HepG2 (cell line): ENCODE data around the gene IL3RA. TPM values are rescaled to one million over a fixed set of nuclear protein-coding genes. Genes with fewer than 3 reads are reported as not detected.
A peak's percentile ranks its signal among the peaks of the same experiment; 100 is the strongest.

Source experiments
- BCL3 ChIP-seq: sonication (generic); formaldehyde crosslinking; IDR thresholded peaks from 2 replicates; pipeline ENCODE4 v1.5.1; 2020; ENCODE audit warnings: mild to moderate bottlenecking, missing genetic modification reagents, moderate library complexity
- HNRNPK ChIP-seq: fragments of 200-400 bp; formaldehyde crosslinking; IDR thresholded peaks from 2 replicates; pipeline ENCODE4 v1.6.1; 2018; ENCODE audit warnings: low read length, low read depth, moderate library complexity, mild to moderate bottlenecking; ENCODE audit not compliant: poor library complexity, severe bottlenecking
- HNRNPUL1 ChIP-seq: fragments of 200-400 bp; formaldehyde crosslinking; IDR thresholded peaks from 2 replicates; pipeline ENCODE4 v1.6.1; 2017; ENCODE audit warnings: low read depth, mild to moderate bottlenecking, low read length, moderate library complexity
- HOXA9 ChIP-seq: sonication (generic); formaldehyde crosslinking; IDR thresholded peaks from 2 replicates; pipeline ENCODE4 v1.8.1; 2022; ENCODE audit warnings: missing genetic modification reagents, mild to moderate bottlenecking, moderate library complexity, borderline replicate concordance
- JUND ChIP-seq: sonication (generic); formaldehyde crosslinking; IDR thresholded peaks from 2 replicates; pipeline ENCODE4 v1.8.0; 2022; ENCODE audit warnings: mild to moderate bottlenecking, missing genetic modification reagents
- KAT8 ChIP-seq: IDR thresholded peaks from 2 replicates; pipeline ENCODE4 v1.6.1; 2016; ENCODE audit warnings: missing genetic modification reagents, missing compliant biosample characterization
- MAZ ChIP-seq, 2 experiments: sonication (generic) in 1 of 2; formaldehyde crosslinking in 1 of 2; IDR thresholded peaks; 2 replicates each; pipeline versions ENCODE4 v1.5.0 to v1.6.1; 2012 to 2020; ENCODE audit warnings: low read depth in 2 of 2, mild to moderate bottlenecking in 2 of 2, borderline replicate concordance in 1 of 2, improper control_type of control experiment in 1 of 2, low read length in 1 of 2, missing genetic modification reagents in 1 of 2, moderate library complexity in 1 of 2
- NCOA5 ChIP-seq: sonication (generic); formaldehyde crosslinking; IDR thresholded peaks from 2 replicates; pipeline ENCODE4 v1.4.0; 2020; ENCODE audit warnings: missing genetic modification reagents
- NR1H2 ChIP-seq: sonication (generic); formaldehyde crosslinking; IDR thresholded peaks from 2 replicates; pipeline ENCODE4 v1.8.1; 2022; ENCODE audit warnings: low read depth, missing genetic modification reagents, borderline replicate concordance
- NR2C2 ChIP-seq: sonication (generic); formaldehyde crosslinking; IDR thresholded peaks from 2 replicates; pipeline ENCODE4 v1.4.0; 2020; ENCODE audit warnings: missing genetic modification reagents, mild to moderate bottlenecking, moderate library complexity, borderline replicate concordance
- SMAD9 ChIP-seq: sonication (generic); formaldehyde crosslinking; IDR thresholded peaks from 2 replicates; pipeline ENCODE4 v1.5.1; 2020; ENCODE audit warnings: mild to moderate bottlenecking, missing genetic modification reagents
- SUZ12 ChIP-seq: fragments of 150-350 bp; IDR thresholded peaks from 2 replicates; pipeline ENCODE4 v1.6.1; 2014; ENCODE audit warnings: low read depth, low read length
- TRIM22 ChIP-seq: fragments of 450-650 bp; IDR thresholded peaks from 2 replicates; pipeline ENCODE4 v1.6.1; 2017
- ZBTB8A ChIP-seq: sonication (generic); formaldehyde crosslinking; IDR thresholded peaks from 2 replicates; pipeline ENCODE4 v1.4.0; 2020; ENCODE audit warnings: mild to moderate bottlenecking, low read depth, missing genetic modification reagents, borderline replicate concordance
- ZC3H13 ChIP-seq: sonication (generic); formaldehyde crosslinking; IDR thresholded peaks from 2 replicates; pipeline ENCODE4 v1.8.1; 2023; ENCODE audit warnings: mild to moderate bottlenecking, missing genetic modification reagents, moderate library complexity
- ZMYM3 ChIP-seq: sonication (generic); formaldehyde crosslinking; IDR thresholded peaks from 2 replicates; pipeline ENCODE4 v1.5.1; 2020; ENCODE audit warnings: mild to moderate bottlenecking, missing genetic modification reagents
- ZNF17 ChIP-seq: sonication (generic); formaldehyde crosslinking; IDR thresholded peaks from 2 replicates; pipeline ENCODE4 v1.5.0; 2020; ENCODE audit warnings: mild to moderate bottlenecking, missing genetic modification reagents
- ZNF230 ChIP-seq: sonication (generic); formaldehyde crosslinking; IDR thresholded peaks from 2 replicates; pipeline ENCODE4 v1.4.0; 2020; ENCODE audit warnings: mild to moderate bottlenecking, missing genetic modification reagents
- ZNF335 ChIP-seq: sonication (generic); formaldehyde crosslinking; IDR thresholded peaks from 2 replicates; pipeline ENCODE4 v1.4.0; 2020; ENCODE audit warnings: missing genetic modification reagents
- ZNF383 ChIP-seq: sonication (generic); formaldehyde crosslinking; IDR thresholded peaks from 2 replicates; pipeline ENCODE4 v1.4.0; 2020; ENCODE audit warnings: missing genetic modification reagents, mild to moderate bottlenecking, borderline replicate concordance
- ZNF432 ChIP-seq: sonication (generic); formaldehyde crosslinking; IDR thresholded peaks from 2 replicates; pipeline ENCODE4 v1.5.0; 2020; ENCODE audit warnings: missing genetic modification reagents, mild to moderate bottlenecking, borderline replicate concordance
- ZNF547 ChIP-seq: sonication (generic); formaldehyde crosslinking; IDR thresholded peaks from 2 replicates; pipeline ENCODE4 v1.5.1; 2020; ENCODE audit warnings: mild to moderate bottlenecking, missing genetic modification reagents
- polyA plus RNA-seq, 8 experiments: library from polyadenylated mRNA; depleted of rRNA in 3 of 8; stranded (reverse) in 7 of 8; unstranded in 1 of 8; fragments of >200 nt; fragmentation: Illumina TruSeq in 4 of 8; extraction: Trizol in 4 of 8; gene quantifications; 2 replicates each; pipeline versions ENCODE4 v1.2.1 to v1.2.3, GENCODE V29; 2011 to 2016; ENCODE audit warnings: low read depth in 4 of 8, missing spikeins in 1 of 8, mixed read lengths in 1 of 8; ENCODE audit not compliant: insufficient read depth in 1 of 8
- total RNA-seq, 5 experiments: library from RNA; depleted of rRNA; stranded (reverse); fragments of >200 nt; fragmentation: Illumina TruSeq; extraction: Trizol; gene quantifications; 2 replicates each; pipeline ENCODE4 v1.2.3, GENCODE V29; 2016; ENCODE audit warnings: low read depth in 1 of 5
- TF ChIP-seq, protein P1 (sequence below): sonication (generic); formaldehyde crosslinking; IDR thresholded peaks from 2 replicates; pipeline ENCODE4 v1.9.0; 2022; ENCODE audit warnings: low read depth, missing genetic modification reagents
- TF ChIP-seq, protein P2 (sequence below): sonication (generic); formaldehyde crosslinking; IDR thresholded peaks from 2 replicates; pipeline ENCODE4 v1.4.0; 2020; ENCODE audit warnings: mild to moderate bottlenecking, low read depth, missing genetic modification reagents

The IL3RA gene
- total and polyA plus RNA-seq, 2 of the 13 experiments (the other 11 are each of a cell fraction or from before 2014, with no cell fraction given) = not detected

DNA sequence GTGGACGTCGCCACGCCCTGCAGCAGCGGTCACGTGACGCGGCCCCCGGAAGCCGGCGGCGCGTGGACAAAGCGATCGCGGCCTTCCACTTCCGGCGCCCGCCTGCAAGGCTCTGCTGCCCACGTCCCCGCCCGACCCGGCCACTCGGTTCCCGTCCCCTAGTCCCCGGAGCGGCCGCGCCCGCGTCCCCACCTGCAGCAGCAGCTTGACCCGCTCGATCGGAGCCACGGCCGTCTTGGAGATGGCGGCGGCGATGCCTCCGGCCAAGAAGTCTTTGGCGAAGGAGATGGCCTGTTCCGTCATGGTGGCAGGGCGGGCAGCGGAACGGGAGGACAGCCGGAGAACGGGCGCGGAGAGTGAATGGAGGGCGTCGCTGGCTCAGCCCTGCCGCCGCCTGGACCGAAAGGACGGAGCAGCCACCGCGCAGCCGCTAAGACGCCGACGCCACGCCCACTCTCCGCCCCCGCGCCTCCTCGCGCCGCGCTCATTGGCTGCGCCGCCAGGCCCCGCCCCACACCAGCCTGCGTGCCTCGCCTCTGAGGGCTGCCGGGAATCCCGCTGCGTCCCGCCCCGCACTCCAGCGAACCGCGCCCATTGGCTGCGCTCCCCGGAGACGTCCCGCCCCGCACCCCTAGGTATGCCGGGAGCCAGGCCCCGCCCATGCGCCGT is 55.3 kb downstream of the IL3RA start, which contains the start of gene SLC25A6 (continued):
- TF ChIP-seq MAZ (IDR thresholded peaks at IDR 0.05; ENCODE audit: borderline replicate concordance, low read depth, low read length) (no peak; the same call in 1 of the 2 replicates), MAZ (CRISPR knock-in tag; IDR thresholded peaks at IDR 0.05; ENCODE audit: low read depth) (peak; percentile 93), HNRNPK (peak; percentile 82), HOXA9 (CRISPR knock-in tag) (no peak), NCOA5 (CRISPR knock-in tag) (no peak), ZMYM3 (no peak), JUND (CRISPR knock-in tag) (peak; percentile 20; the same call in 1 of the 2 replicates), NR1H2 (no peak), ZNF17 (CRISPR knock-in tag) (no peak), ZBTB8A (CRISPR knock-in tag) (peak; percentile 73; the same call in 1 of the 2 replicates), ZNF432 (CRISPR knock-in tag) (no peak), KAT8 (CRISPR knock-in tag) (peak; percentile 87), SMAD9 (no peak), BCL3 (peak; percentile 91), ZNF230 (CRISPR knock-in tag) (peak; percentile 51; the same call in 1 of the 2 replicates), ZNF335 (CRISPR knock-in tag) (no peak), HNRNPUL1 (no peak), NR2C2 (CRISPR knock-in tag) (no peak), ZC3H13 (CRISPR knock-in tag) (no peak), TRIM22 (no peak), ZNF383 (CRISPR knock-in tag) (no peak), ZNF547 (CRISPR knock-in tag) (peak; percentile 97), SUZ12 (no peak; the same call in 1 of the 2 replicates)
- TF ChIP-seq, protein P1, sequence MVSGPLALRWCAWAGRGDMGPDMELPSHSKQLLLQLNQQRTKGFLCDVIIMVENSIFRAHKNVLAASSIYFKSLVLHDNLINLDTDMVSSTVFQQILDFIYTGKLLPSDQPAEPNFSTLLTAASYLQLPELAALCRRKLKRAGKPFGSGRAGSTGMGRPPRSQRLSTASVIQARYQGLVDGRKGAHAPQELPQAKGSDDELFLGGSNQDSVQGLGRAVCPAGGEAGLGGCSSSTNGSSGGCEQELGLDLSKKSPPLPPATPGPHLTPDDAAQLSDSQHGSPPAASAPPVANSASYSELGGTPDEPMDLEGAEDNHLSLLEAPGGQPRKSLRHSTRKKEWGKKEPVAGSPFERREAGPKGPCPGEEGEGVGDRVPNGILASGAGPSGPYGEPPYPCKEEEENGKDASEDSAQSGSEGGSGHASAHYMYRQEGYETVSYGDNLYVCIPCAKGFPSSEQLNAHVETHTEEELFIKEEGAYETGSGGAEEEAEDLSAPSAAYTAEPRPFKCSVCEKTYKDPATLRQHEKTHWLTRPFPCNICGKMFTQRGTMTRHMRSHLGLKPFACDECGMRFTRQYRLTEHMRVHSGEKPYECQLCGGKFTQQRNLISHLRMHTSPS = no peak; the same call in 1 of the 2 replicates
- TF ChIP-seq, protein P2, sequence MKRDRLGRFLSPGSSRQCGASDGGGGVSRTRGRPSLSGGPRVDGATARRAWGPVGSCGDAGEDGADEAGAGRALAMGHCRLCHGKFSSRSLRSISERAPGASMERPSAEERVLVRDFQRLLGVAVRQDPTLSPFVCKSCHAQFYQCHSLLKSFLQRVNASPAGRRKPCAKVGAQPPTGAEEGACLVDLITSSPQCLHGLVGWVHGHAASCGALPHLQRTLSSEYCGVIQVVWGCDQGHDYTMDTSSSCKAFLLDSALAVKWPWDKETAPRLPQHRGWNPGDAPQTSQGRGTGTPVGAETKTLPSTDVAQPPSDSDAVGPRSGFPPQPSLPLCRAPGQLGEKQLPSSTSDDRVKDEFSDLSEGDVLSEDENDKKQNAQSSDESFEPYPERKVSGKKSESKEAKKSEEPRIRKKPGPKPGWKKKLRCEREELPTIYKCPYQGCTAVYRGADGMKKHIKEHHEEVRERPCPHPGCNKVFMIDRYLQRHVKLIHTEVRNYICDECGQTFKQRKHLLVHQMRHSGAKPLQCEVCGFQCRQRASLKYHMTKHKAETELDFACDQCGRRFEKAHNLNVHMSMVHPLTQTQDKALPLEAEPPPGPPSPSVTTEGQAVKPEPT = no peak
